AG09319 (cell line): ENCODE results near the gene CACNA1S.
A peak's percentile ranks its signal among the peaks of the same experiment; 100 is the strongest.

Experiments
- DNase-seq: peaks from one replicate; pipeline ENCODE4 v3.0.0-alpha.2; 2010; ENCODE audit warnings: low read depth; ENCODE audit errors: extremely low read depth
- CTCF ChIP-seq: IDR thresholded peaks from 2 replicates; pipeline ENCODE4 v1.5.1; 2011; ENCODE audit warnings: low read depth, mild to moderate bottlenecking, inconsistent platforms, low read length, moderate library complexity

The CACNA1S gene

GRCh38 chr1:201125800-201126199, 13.6 kb upstream of the CACNA1S start:
- TF ChIP-seq CTCF: no peak
- no peak for DNase-seq

- no peak for TF ChIP-seq CTCF
- no peak for DNase-seq
Measured at GRCh38 chr1:201125019-201125418, 12.8 kb upstream of the CACNA1S start.

GRCh38 chr1:201123866-201124265, 11.6 kb upstream of the CACNA1S start:
- no peak for DNase-seq
- no peak for TF ChIP-seq CTCF

- TF ChIP-seq CTCF: no peak
- no peak for DNase-seq
Measured at GRCh38 chr1:201122321-201122957, 10.2 kb upstream of the CACNA1S start.

GRCh38 chr1:201119206-201120197, 7.3 kb upstream of the CACNA1S start:
- no peak for DNase-seq
- peak; percentile 56 for TF ChIP-seq CTCF

- no peak for TF ChIP-seq CTCF
- DNase-seq: no peak
Measured at GRCh38 chr1:201116091-201116490, 3.9 kb upstream of the CACNA1S start.

GRCh38 chr1:201115390-201115937, 3.2 kb upstream of the CACNA1S start:
- no peak for DNase-seq
- TF ChIP-seq CTCF: no peak
